NCI-H345 (cell line): ENCODE data around the gene OXLD1.

Experiments
- DNase-seq: peaks from one replicate; lab custom pipeline; 2025; lab: John Stamatoyannopoulos, UW

The OXLD1 gene

GRCh38 chr17:81683584-81684441 is 17.4 kb upstream of the OXLD1 start, which contains the start of the genes ARL16 and HGS:
Gene ARL16 (minus strand): TSS chr17:81683797. CDS start chr17:81683753, 44 bp downstream.
Gene HGS (plus strand): TSS chr17:81684011. CDS start chr17:81684067, 56 bp downstream.
- DNase-seq, result peak; percentile 100

DNA sequence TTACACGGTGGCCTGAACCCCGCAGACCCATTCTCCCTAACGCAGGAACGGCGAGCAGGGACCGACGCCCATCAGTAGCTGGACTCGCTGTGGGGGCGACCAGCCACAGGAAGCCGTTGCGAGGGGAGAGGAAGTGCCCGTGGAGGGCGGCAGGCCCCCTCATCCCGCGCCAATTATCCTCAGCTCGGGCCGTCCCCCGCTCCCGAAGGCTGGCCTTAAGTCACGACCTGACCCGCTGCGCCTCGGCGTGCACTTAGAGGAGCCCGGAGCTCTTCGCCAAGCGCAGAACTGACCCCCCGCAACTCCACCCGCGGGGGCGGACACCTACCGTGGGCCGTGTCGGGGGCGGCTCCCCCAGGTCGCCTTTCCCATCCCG is 16.8 kb upstream of the OXLD1 start:
- DNase-seq, result peak; percentile 57

DNA sequence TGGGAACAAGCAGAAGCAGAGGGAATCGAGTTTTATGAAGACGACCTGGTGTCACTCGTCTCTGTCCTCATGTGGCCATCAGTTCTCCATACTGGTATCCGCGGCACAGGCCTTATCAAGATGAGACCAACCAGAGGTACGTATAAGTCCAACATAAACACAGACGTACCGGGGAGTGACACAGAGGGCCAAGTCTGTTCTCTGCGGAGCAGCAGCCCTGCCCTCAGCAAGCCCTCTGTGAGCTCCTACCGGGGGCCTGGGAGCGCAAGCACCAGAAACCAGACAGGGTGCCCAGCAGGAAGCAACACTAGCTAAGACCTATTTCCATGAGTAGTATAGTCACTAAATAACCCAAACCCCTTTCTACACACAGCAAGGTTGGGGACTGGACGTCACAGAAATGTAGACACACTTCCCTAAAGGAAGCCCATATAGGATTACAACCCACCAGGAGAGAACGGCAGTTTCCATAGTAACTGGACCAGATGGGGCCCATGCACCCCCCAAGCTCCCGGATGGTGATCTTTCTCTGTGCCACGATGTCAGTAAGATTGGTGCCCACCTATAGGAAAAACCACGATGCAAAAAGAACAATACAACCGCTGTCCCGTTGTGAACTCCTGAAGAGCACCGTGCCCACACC is 16.3 kb upstream of the OXLD1 start:
- no peak for DNase-seq

GRCh38 chr17:81681672-81682071 is 15.3 kb upstream of the OXLD1 start:
- peak; percentile 96 for DNase-seq

DNA sequence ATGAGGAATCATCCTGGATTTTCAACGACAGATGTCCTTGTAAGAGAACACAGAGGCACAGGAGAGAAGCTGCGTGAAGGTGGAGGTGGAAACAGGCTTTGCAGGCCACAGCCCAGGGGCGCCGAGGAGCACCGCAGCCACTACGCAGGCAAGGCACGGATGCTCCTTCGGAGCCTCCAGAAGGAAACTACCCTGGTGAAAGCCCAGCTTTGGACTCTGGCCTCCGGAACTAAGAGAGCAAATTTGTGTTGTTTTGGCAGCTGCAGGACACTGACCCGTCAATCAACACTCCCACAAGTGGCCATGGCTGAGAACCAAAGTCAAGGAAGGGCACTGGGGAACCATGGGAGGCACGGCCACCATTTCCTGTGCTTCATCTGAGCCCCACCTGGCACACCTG is 13.7 kb upstream of the OXLD1 start:
- no peak for DNase-seq

DNA sequence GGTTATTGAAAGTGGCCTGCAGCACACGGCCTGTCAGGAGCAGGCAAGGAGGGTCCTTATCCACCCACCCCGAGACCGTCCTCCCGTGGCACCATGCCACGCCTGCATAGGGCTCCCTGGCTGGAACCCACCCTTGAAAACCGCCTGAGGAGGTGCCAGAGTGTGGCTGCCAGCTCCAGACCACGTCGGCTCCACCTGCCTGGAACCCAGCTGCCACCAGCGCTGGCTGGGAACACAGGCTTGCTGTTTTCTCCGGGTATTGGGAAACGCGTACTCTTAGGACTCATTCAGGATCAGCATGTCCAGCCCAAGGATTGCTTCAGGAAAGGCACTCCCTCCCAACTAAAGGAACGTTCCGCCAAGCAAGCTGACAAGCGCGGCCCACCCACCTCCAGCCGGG is 10.5 kb upstream of the OXLD1 start:
- no peak for DNase-seq

GRCh38 chr17:81675515-81676221 is 9.3 kb upstream of the OXLD1 start:
- DNase-seq, result peak; percentile 28

- no peak for DNase-seq
Measured at GRCh38 chr17:81673561-81674258, 7.3 kb upstream of the OXLD1 start.

DNA sequence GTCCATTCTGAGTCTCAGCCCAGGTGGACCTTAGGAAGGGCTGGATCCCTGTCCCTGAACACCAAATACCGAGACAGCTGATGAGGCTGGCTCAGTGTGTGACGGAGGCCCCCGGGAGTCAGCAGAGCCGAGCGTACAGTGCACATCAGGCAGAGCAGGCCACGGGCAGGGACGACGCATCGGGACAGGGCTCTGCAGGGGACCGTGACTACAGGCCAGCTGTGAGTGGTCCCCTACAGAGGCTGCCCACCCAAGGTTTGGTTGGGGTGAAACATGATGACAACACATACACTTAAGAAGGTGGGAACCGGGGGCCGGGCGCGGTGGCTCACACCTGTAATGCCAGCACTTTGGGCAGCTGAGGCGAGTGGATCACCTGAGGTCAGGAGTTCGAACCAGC is 6.5 kb upstream of the OXLD1 start:
- no peak for DNase-seq

- no peak for DNase-seq
Measured at GRCh38 chr17:81672504-81672903, 6.1 kb upstream of the OXLD1 start.

- DNase-seq, result no peak
Measured at GRCh38 chr17:81667754-81668153, 1.3 kb upstream of the OXLD1 start.

DNA sequence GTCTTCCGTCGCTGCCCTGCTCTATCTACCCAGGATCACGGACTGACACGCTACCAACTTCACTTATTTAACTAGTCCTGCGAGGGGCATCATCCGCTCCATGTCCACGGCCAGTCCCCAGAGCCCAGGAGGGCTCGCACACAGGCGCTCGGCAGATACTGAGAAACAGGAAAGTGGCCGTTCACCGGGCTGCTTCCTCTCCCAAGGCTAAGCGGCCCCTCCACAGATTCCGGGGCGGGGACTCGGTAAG is 388 bp downstream of the OXLD1 start:
- no peak for DNase-seq

DNA sequence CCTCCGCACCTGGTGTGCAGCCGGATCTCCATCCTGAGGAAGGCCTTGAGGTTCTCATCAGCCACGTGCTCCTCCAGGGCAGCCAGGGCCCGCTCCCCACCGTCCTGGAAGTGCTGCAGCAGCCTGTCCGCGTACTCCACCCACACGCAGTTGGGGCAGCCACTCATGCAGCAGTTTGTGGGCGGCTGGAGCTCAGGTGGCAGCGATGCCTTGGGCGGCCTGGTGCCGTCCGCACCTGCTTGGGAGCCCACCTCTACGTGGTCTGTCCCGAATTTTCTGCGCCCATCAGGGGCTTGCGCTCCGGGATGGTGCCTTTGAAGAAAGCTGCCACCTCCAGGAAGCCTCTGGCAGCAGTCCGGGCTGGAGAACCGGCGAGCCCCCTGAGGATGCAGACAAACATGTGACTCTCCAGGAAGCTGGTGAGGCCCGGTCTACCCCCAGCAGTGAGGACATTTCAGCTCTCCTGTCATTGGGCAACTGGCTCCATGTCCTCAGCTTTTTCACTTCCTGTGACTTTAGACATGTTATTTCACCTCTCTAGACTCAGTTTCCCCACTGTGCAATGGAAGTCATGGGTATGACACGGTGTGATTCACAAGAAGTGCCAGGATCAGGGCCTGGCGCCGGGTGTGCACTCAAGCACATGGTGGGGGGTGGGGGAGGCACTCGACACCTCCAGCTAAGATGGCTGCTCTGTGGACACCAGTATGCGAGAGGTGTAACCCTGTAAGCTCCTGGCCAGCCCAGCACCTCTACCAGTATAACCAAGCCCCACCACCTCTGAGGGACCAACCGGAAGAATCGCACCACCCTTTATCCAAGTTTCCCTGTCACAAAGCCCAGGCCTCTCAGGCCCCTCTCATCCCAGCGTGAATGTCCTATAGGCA is 957 bp downstream of the OXLD1 start:
- peak; percentile 24 for DNase-seq

GRCh38 chr17:81664051-81664470 is 2.3 kb downstream of the OXLD1 start:
- no peak for DNase-seq

DNA sequence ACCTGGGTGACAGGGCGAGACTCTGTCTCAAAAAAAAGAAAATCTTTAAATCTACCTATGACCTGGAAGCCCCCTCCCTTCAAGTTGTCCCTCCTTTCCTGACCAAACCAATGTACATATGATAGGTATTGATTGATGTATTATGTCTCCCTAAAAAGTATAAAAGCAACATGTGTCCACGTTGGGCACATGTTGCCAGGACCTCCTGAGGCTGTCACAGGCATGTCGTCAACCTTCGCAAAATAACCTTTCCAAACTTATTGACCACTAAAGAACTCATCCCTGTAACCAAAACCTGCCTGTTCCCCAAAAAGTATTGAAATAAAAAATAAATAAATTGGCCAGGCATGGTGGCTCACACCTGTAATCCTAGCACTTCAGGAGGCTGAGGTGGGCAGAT is 4.4 kb downstream of the OXLD1 start:
- DNase-seq, result no peak

GRCh38 chr17:81660441-81660840 is 6.0 kb downstream of the OXLD1 start:
- DNase-seq, result no peak

- no peak for DNase-seq
Measured at GRCh38 chr17:81659038-81659437, 7.4 kb downstream of the OXLD1 start.

DNA sequence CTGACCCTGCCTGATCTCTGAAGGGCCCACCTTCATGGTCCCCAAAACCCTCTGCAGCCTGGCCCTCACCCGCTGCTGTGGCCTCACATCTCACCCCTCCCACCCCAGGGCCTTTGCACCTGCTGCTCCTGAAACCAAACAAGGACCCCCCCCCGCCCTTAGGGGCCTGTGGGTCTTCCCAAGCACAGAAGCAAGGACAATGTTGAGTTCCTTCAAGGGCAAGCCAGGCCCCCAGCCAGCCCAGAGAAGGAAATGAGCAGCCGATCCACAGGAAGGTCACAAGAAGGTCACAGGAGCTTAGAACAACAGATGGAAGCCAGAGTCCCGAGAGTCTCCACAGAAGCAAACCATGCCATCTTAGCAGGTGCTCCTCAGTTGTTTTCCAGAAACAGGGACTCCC is 9.6 kb downstream of the OXLD1 start:
- no peak for DNase-seq

GRCh38 chr17:81656118-81656743 is 10.2 kb downstream of the OXLD1 start, which contains the start of gene PDE6G:
Gene PDE6G (minus strand): TSS chr17:81656542. CDS start chr17:81653305, 3,237 bp downstream.
- DNase-seq, result no peak

GRCh38 chr17:81655378-81656117 is 10.9 kb downstream of the OXLD1 start:
- no peak for DNase-seq
